Activated CD4-positive, alpha-beta T cell treated with anti-CD3 and anti-CD28 coated beads for 36 hours (primary cell): Measurements from ENCODE around the gene BCAS1. TPM values are rescaled to one million over a fixed set of nuclear protein-coding genes. Genes with fewer than 3 reads are reported as not detected.

Source experiments
- ATAC-seq: fragments of 200-7000 bp; cut with Tn5 transposase; one replicate; pipeline ENCODE4 v1.10.0; 2021; ENCODE audit warnings: mild to moderate bottlenecking, moderate library complexity
- CTCF ChIA-PET: fragments of 350-600 bp; sonication (Branson Sonifier 250); formaldehyde crosslinking; loops from one replicate; lab custom pipeline; 2021; ENCODE audit warnings: antibody characterized with exemption; lab: Charles Lee
- POLR2A ChIA-PET: fragments of 350-600 bp; sonication (Branson Sonifier 250); formaldehyde crosslinking; loops from one replicate; lab custom pipeline; 2021; ENCODE audit warnings: antibody characterized with exemption, inconsistent platforms; lab: Charles Lee
- DNase-seq: peaks from one replicate; pipeline ENCODE4 v3.0.0-alpha.2; 2020
- H3K27ac Mint-ChIP-seq: one replicate; pipeline ENCODE4 v1.8.0; 2021; ENCODE audit warnings: mixed read lengths
- H3K27me3 Mint-ChIP-seq: one replicate; pipeline ENCODE4 v1.8.0; 2021; ENCODE audit warnings: mixed read lengths
- H3K36me3 Mint-ChIP-seq: one replicate; pipeline ENCODE4 v1.8.0; 2021; ENCODE audit warnings: low read depth, mixed read lengths
- H3K4me1 Mint-ChIP-seq: one replicate; pipeline ENCODE4 v1.8.0; 2021; ENCODE audit warnings: mixed read lengths
- H3K4me3 Mint-ChIP-seq: one replicate; pipeline ENCODE4 v1.8.0; 2021; ENCODE audit warnings: mild to moderate bottlenecking, moderate library complexity, mixed read lengths
- H3K9me3 Mint-ChIP-seq: one replicate; pipeline ENCODE4 v1.8.0; 2021; ENCODE audit warnings: low read depth, mixed read lengths
- intact Hi-C, 2 experiments: fragments of 100-400 bp; cut with DNase I in 1 of 2; cut with micrococcal nuclease in 1 of 2; formaldehyde crosslinking; loops; one replicate each; pipeline versions ENCODE4 v1.14.2 to v1.15.1; 2022 to 2024; cut with DNase I, micrococcal nuclease
- total RNA-seq, 2 experiments: library from RNA; stranded (reverse); gene quantifications; one replicate each; pipeline ENCODE4 v1.2.3, GENCODE V29; 2021

BCAS1 gene
- total RNA-seq, 2 experiments from 2014 or later = 0.09 to 0.14 TPM

DNA sequence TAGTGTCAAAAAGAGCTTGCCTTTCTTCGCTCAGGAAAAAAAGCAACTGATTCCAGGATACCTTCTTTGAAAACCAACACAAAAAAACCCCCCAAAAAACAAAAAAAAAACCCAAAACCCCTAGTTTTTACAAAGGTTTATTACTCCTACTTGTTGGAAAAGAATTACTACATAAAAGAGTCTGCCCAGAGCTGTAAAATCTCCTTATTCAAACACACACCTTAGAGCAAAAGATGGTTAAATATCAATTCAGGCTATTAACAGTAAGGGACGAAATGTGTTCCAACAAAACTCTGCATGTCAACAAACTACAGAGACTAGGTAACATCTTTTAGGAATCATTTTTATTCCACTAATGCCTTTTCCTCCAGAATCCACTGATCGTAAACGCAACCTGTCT is 42.7 kb downstream of the BCAS1 start:
- Mint-ChIP-seq H3K4me1 (no peaks in the 10 kb centered on the region), H3K4me3 (no peak overlapping the region), H3K27me3 (peaks cover 12% of the 10 kb centered on the region), H3K27ac (no peak overlapping the region), H3K36me3 (no peaks in the 10 kb centered on the region), H3K9me3 (peaks cover 7% of the 10 kb centered on the region)
- DNase-seq (no peak), ATAC-seq (no peak)
- ChIA-PET POLR2A (no interaction called here), CTCF (interaction anchor here (1.3 kb wide), 1 partner anchor 19 kb away, joined by 3 read pairs; no protein-coding TSS in a partner anchor)
- intact Hi-C loops = no loop called here

DNA sequence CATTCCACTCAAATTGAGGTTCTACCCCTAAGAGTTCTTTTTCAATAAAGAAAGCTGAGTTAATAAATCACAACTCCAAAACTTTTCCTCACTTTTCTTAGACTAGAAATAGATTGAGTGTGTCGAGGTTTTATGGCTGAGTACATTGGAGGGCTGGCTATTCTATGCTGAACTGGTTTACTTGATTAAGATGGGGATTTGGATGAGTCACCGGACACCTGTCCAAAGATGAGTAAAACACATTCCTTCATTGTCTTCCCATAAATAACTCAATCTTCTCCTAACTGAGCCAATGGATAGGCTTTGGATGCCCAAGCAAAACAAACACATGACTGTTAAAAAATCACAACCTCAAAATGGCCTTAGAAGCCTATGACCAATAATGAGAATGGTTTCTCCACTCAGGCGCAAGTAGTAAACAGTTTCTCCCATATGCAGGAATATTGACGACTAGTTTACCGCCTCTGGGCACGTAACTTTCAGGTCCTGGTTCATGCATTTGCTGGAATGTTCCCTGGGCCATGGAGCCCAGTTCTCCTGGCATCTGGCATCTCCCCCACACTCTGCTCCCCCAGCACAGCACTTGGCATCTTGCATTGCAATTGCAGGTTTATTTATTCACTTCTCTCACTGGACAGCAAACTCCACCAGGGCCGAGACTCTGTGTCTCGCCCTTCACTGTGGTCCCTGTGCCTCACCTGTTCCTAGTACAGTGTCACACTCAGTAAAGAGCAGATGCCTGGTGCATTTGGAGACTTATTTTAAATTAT is 43.9 kb downstream of the BCAS1 start:
- Mint-ChIP-seq H3K36me3 (no peaks in the 10 kb centered on the region), H3K4me3 (no peak overlapping the region), H3K9me3 (peaks cover under 1% of the 10 kb centered on the region), H3K4me1 (no peaks in the 10 kb centered on the region), H3K27ac (no peak overlapping the region), H3K27me3 (peaks cover 6% of the 10 kb centered on the region)
- DNase-seq (no peak), ATAC-seq (no peak)
- intact Hi-C loops = no loop called here
- POLR2A ChIA-PET = no interaction called here
- CTCF ChIA-PET = interaction anchor here (1.1 to 1.3 kb wide), 2 partner anchors 8 to 20 kb away, joined by 3 read pairs; no protein-coding TSS in a partner anchor

GRCh38 chr20:54025251-54025771 is 45.1 kb downstream of the BCAS1 start:
- Mint-ChIP-seq H3K27ac (no peak overlapping the region), H3K4me3 (no peak overlapping the region), H3K27me3 (peaks cover 4% of the 10 kb centered on the region), H3K9me3 (no peaks in the 10 kb centered on the region), H3K36me3 (no peaks in the 10 kb centered on the region), H3K4me1 (no peaks in the 10 kb centered on the region)
- POLR2A ChIA-PET = no interaction called here
- intact Hi-C loops = no loop called here
- no peak for ATAC-seq
- CTCF ChIA-PET = no interaction called here
- no peak for DNase-seq

DNA sequence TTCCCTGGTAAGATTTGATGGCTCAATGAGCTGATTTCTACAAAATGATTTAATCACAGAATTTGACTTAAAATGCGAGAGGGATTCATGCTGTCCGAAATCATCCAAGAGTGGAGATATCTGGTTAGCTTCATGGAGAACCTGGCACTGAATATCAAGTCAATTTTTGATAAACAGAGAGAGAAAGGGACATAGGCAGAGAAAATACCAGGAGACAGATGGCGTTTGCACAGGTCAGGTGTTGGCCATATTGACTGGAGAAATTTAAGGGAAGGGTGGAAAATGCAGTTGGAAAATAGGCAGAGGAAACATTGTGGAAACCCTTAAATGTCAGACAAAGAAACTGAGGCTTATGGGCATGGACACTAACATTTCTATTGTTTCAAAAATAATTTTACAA is 47.0 kb downstream of the BCAS1 start:
- intact Hi-C loops = no loop called here
- H3K36me3 Mint-ChIP-seq = no peaks in the 10 kb centered on the region
- DNase-seq (no peak), ATAC-seq (no peak)
- ChIA-PET POLR2A (no interaction called here), CTCF (interaction anchor here (1.0 to 1.2 kb wide), 2 partner anchors 12 to 32 kb away, joined by 3 to 4 read pairs; no protein-coding TSS in a partner anchor)
- H3K27me3 Mint-ChIP-seq = no peaks in the 10 kb centered on the region
- H3K4me1 Mint-ChIP-seq = no peaks in the 10 kb centered on the region
- no peaks in the 10 kb centered on the region for H3K9me3 Mint-ChIP-seq
- no peak overlapping the region for H3K4me3 Mint-ChIP-seq
- H3K27ac Mint-ChIP-seq = no peak overlapping the region

- no peak for ATAC-seq
- no peak overlapping the region for H3K27ac Mint-ChIP-seq
- no peaks in the 10 kb centered on the region for H3K9me3 Mint-ChIP-seq
- peaks cover 6% of the 10 kb centered on the region for H3K27me3 Mint-ChIP-seq
- no peak for DNase-seq
- no peak overlapping the region for H3K4me3 Mint-ChIP-seq
- POLR2A ChIA-PET = no interaction called here
- H3K4me1 Mint-ChIP-seq = peaks cover 5% of the 10 kb centered on the region
- H3K36me3 Mint-ChIP-seq = no peaks in the 10 kb centered on the region
- CTCF ChIA-PET = no interaction called here
- intact Hi-C loops = no loop called here
These were observed 48.8 kb downstream of the BCAS1 start for GRCh38 chr20:54021446-54022235.

- Mint-ChIP-seq H3K4me3 (no peak overlapping the region), H3K27ac (no peak overlapping the region), H3K4me1 (peaks cover 5% of the 10 kb centered on the region), H3K27me3 (peaks cover 6% of the 10 kb centered on the region), H3K36me3 (no peaks in the 10 kb centered on the region), H3K9me3 (no peaks in the 10 kb centered on the region)
- CTCF ChIA-PET = no interaction called here
- POLR2A ChIA-PET = no interaction called here
- ATAC-seq (no peak), DNase-seq (no peak)
- intact Hi-C loops = no loop called here
These were observed 49.5 kb downstream of the BCAS1 start for GRCh38 chr20:54020868-54021267.

DNA sequence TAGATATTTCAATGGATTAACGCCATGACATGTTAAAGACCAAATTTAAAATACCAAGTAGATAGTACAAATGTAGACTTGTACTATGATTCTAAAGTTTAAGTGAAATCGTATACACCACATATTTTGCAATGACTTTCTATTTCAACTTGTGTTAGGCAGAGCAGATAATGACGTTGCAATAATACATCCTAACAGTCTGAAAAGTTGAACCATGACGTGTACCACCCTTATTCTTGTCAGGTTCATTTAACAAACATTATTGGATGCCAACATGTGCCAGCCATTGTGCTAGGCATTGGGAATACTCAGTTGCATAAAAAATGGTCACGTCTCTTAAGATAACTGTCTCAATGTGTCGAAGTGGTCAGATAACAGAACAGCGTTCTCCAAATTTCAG is 50.0 kb downstream of the BCAS1 start:
- no peak overlapping the region for H3K4me3 Mint-ChIP-seq
- intact Hi-C loops = no loop called here
- POLR2A ChIA-PET = no interaction called here
- H3K4me1 Mint-ChIP-seq = peaks cover 5% of the 10 kb centered on the region
- no peak for ATAC-seq
- DNase-seq = no peak
- H3K9me3 Mint-ChIP-seq = no peaks in the 10 kb centered on the region
- H3K27ac Mint-ChIP-seq = no peak overlapping the region
- CTCF ChIA-PET = no interaction called here
- no peaks in the 10 kb centered on the region for H3K36me3 Mint-ChIP-seq
- H3K27me3 Mint-ChIP-seq = peaks cover 6% of the 10 kb centered on the region

DNA sequence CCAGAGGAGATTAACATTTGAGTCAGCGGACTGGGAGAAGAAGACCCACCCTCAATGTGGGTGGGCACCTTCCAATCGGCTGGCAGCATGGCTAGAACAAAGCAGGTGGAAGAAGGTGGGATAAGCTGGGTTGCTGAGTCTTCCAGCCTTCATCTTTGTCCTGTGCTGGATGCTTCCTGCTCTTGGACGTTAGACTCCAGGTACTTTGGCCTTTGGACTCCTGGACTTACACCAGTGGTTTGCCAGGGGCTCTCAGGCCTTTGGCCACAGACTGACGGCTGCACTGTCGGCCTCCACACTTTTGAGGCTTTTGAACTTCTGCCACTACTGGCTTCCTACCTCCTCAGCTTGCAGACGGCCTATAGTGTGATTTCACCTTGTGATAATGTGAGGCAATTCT is 50.8 kb downstream of the BCAS1 start:
- no peak overlapping the region for H3K4me3 Mint-ChIP-seq
- ATAC-seq (no peak), DNase-seq (no peak)
- no peak overlapping the region for H3K27ac Mint-ChIP-seq
- CTCF ChIA-PET = no interaction called here
- H3K4me1 Mint-ChIP-seq = peaks cover 5% of the 10 kb centered on the region
- POLR2A ChIA-PET = no interaction called here
- H3K36me3 Mint-ChIP-seq = no peaks in the 10 kb centered on the region
- H3K9me3 Mint-ChIP-seq = no peaks in the 10 kb centered on the region
- peaks cover 6% of the 10 kb centered on the region for H3K27me3 Mint-ChIP-seq
- intact Hi-C loops = no loop called here

- H3K27ac Mint-ChIP-seq = no peak overlapping the region
- H3K36me3 Mint-ChIP-seq = no peaks in the 10 kb centered on the region
- ATAC-seq (no peak), DNase-seq (no peak)
- POLR2A ChIA-PET = no interaction called here
- no peak overlapping the region for H3K4me3 Mint-ChIP-seq
- H3K27me3 Mint-ChIP-seq = peaks cover 6% of the 10 kb centered on the region
- intact Hi-C loops = no loop called here
- H3K4me1 Mint-ChIP-seq = peaks cover 5% of the 10 kb centered on the region
- no peaks in the 10 kb centered on the region for H3K9me3 Mint-ChIP-seq
- CTCF ChIA-PET = no interaction called here
These were observed 51.3 kb downstream of the BCAS1 start for GRCh38 chr20:54019127-54019526.

DNA sequence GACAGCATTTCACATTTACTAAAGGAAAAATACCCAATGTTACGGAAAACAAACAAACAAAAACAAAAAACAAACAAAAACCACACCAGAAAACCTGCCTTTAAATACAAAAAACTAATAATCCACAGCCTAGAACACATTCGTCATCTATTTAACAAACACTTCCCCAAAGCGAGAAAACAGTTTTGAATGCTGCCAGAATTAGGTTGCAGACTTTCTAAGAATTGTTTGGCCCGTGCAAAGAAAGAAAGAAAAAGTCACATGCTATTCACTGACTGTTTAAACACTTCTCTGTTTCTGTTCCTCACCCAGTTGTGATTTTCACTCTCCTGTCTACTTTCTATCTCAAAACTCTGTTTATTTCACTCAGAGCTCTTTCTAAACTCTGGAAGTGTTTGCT is 52.5 kb downstream of the BCAS1 start:
- no peak overlapping the region for H3K27ac Mint-ChIP-seq
- peaks cover 5% of the 10 kb centered on the region for H3K4me1 Mint-ChIP-seq
- DNase-seq (no peak), ATAC-seq (no peak)
- no peaks in the 10 kb centered on the region for H3K9me3 Mint-ChIP-seq
- intact Hi-C loops = no loop called here
- CTCF ChIA-PET = interaction anchor here (0.6 kb wide), 1 partner anchor 41 kb away, joined by 4 read pairs; no protein-coding TSS in a partner anchor
- POLR2A ChIA-PET = no interaction called here
- H3K4me3 Mint-ChIP-seq = no peak overlapping the region
- H3K36me3 Mint-ChIP-seq = no peaks in the 10 kb centered on the region
- peaks cover 6% of the 10 kb centered on the region for H3K27me3 Mint-ChIP-seq

DNA sequence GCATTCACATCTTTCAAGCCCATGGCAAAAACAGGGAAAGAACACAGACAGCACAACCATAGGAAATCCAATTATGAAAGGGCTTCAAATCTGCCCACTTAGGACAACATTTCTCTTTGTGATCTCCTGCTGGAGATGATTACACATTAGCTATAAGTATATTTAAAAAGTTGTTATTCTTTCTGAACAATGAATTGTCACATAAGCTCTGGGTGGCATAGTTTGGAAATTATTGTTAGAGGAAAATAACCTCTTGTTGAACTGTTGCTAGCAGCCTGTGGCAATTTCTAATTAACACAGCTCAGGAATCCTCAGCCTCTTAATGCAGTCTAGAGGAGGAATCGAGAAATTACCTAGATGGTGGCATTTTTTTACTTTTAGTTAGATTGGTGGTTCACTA is 54.9 kb downstream of the BCAS1 start:
- no peaks in the 10 kb centered on the region for H3K9me3 Mint-ChIP-seq
- CTCF ChIA-PET = interaction anchor here (1.7 kb wide), 1 partner anchor 9 kb away, joined by 3 read pairs; no protein-coding TSS in a partner anchor
- POLR2A ChIA-PET = no interaction called here

More for the DNA sequence above, 54.9 kb downstream of the BCAS1 start:
- Mint-ChIP-seq H3K36me3 (no peaks in the 10 kb centered on the region), H3K4me1 (peaks cover 5% of the 10 kb centered on the region), H3K4me3 (no peak overlapping the region), H3K27ac (no peak overlapping the region), H3K27me3 (peaks cover 6% of the 10 kb centered on the region)
- intact Hi-C loops = no loop called here
- ATAC-seq (no peak), DNase-seq (no peak)
